Measurements from ENCODE around the gene TRIM49B.
"Not testable (repeated sequence)": the region's sequence is repeated elsewhere in the genome, so short reads cannot be mapped to it uniquely, and the experiment has no call there.

Gene TRIM49B, protein sequence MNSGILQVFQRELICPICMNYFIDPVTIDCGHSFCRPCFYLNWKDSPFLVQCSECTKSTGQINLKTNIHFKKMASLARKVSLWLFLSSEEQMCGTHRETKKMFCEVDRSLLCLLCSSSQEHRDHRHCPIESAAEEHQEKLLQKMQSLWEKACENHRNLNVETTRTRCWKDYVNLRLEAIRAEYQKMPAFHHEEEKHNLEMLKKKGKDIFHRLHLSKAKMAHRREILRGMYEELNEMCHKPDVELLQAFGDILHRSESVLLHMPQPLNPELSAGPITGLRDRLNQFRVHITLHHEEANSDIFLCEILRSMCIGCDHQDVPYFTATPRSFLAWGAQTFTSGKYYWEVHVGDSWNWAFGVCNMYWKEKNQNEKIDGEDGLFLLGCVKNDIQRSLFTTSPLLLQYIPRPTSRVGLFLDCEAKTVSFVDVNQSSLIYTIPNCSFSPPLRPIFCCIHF

GRCh38 chr11:49028523-49028922, at the start of gene TRIM49B:
Gene TRIM49B (plus strand): TSS chr11:49028823. CDS start chr11:49031600, 2,777 bp downstream.
- not testable (repeated sequence) for DNase-seq (ENCODE audit: low read depth); H3K4me3 ChIP-seq (ENCODE audit: low read depth, low read length)

DNA sequence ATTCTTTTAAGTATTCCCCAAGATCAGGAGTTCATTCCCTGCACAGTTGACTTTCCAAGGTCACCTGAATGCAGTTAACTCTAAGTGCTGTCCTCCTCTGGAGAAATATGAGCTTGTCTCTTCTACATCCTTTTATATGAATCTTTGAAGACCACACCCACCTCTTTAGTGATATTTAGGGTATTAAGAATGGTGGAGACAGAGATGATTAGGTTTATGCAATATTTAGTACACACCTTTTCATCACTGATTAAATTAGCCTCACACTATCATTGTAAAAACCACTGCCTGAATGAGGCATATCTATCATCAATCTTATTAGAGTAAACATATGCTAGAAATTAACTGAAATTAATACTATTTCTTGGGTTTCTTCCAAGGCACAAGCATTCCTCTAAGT, 44.8 kb upstream of the TRIM49B start, which contains the start of gene TRIM51G:
Gene TRIM51G, minus strand, starts transcription at position 101 of the 400 bp plus-strand sequence. CDS start 2,190 bp downstream, outside the sequence.
- H3K4me3 ChIP-seq (ENCODE audit: low read depth, low read length); DNase-seq (ENCODE audit: low read depth): not testable (repeated sequence)

DNA sequence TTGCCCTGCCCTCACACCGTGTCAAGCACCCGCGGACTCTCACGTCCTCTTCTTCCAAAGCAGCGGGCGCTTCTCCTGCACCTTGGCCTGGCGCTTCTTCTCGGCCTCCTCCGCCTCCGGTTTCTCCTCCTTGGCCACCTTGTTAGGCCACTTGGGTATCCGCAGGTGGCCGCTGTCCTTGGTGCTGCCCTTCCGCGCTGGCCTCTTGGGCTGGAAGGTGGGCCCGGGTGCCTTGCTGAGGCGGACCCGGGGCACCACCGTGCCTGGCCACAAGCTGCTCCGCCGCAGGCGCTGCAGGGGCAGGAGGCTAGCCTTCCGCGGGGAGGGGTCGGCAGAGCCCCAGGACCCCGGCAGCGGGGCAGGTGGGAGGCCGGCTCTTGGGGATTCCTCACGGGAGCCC, 19.6 kb downstream of the TRIM49B start:
- H3K4me3 ChIP-seq (ENCODE audit: low read depth, low read length); DNase-seq (ENCODE audit: low read depth): not testable (repeated sequence)

- not testable (repeated sequence) for H3K4me3 ChIP-seq (ENCODE audit: low read depth, low read length)
These were observed 21.2 kb downstream of the TRIM49B start for GRCh38 chr11:49049821-49050220.

GRCh38 chr11:49059012-49059411, 30.4 kb downstream of the TRIM49B start, which contains the start of gene TRIM64C:
Gene TRIM64C (minus strand): TSS chr11:49059112. CDS start chr11:49059112, 0 bp downstream.
- H3K4me3 ChIP-seq (ENCODE audit: low read depth, low read length); DNase-seq (ENCODE audit: low read depth): not testable (repeated sequence)

More at GRCh38 chr11:49049821-49050220, 21.2 kb downstream of the TRIM49B start:
- not testable (repeated sequence) for DNase-seq (ENCODE audit: low read depth)

DNA sequence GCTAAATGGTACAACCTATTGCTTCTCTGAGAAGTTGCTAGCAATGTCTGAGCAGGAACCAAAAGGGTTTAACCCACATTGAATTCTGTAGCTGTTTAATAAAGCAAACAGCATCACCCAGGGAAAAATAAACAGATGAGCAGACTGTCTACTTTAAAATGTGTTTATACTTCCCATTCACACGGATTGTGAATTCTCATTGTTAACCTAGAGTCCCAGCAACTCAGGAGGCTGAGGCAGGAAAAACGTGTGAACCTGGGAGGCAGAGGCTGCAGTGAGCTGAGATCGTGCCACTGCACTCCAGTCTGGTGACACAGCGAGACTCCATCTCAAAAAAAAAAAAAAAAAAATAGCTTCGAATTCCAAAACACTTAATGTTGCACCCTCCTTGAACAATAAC, 41.3 kb downstream of the TRIM49B start:
- not testable (repeated sequence) for H3K4me3 ChIP-seq (ENCODE audit: low read depth, low read length); DNase-seq (ENCODE audit: low read depth)

All from GM12864 (cell line).